Hepatocyte (in vitro differentiated cells): ENCODE measurements around the gene VPS8. TPM values are rescaled to one million over a fixed set of nuclear protein-coding genes. Genes with fewer than 3 reads are reported as not detected.

ENCODE experiments used
- DNase-seq: peaks from one replicate; pipeline ENCODE4 v3.0.0-alpha.2; 2016; ENCODE audit warnings: low spot score
- H2AFZ ChIP-seq: fragments of 200-600 bp; sonication (generic); 2 replicates; pipeline ENCODE4 v1.6.0; 2016; ENCODE audit warnings: antibody characterized with exemption, mild to moderate bottlenecking
- H3K27ac ChIP-seq: fragments of 200-600 bp; sonication (generic); 2 replicates; pipeline ENCODE4 v1.5.1; 2016; ENCODE audit warnings: mild to moderate bottlenecking
- H3K27me3 ChIP-seq: fragments of 200-600 bp; sonication (generic); 2 replicates; pipeline ENCODE4 v1.6.1; 2016
- H3K36me3 ChIP-seq: fragments of 200-600 bp; sonication (generic); replicated peaks from 2 replicates; pipeline ENCODE4 v1.5.1; 2016; ENCODE audit warnings: low read depth; ENCODE audit not compliant: insufficient read depth
- H3K4me1 ChIP-seq: fragments of 200-600 bp; sonication (generic); 2 replicates; pipeline ENCODE4 v1.5.1; 2016; ENCODE audit warnings: mild to moderate bottlenecking, moderate library complexity; ENCODE audit not compliant: insufficient read depth
- H3K4me2 ChIP-seq: fragments of 200-600 bp; sonication (generic); 2 replicates; pipeline ENCODE4 v1.6.0; 2016
- H3K4me3 ChIP-seq: fragments of 200-600 bp; sonication (generic); 2 replicates; pipeline ENCODE4 v1.5.1; 2016; ENCODE audit warnings: mild to moderate bottlenecking
- H3K79me2 ChIP-seq: fragments of 200-600 bp; sonication (generic); 2 replicates; pipeline ENCODE4 v1.6.0; 2017; ENCODE audit warnings: mild to moderate bottlenecking
- H3K9me2 ChIP-seq: fragments of 200-600 bp; sonication (generic); replicated peaks from 2 replicates; pipeline ENCODE4 v1.6.0; 2017; ENCODE audit warnings: mild to moderate bottlenecking; ENCODE audit not compliant: insufficient read depth
- H3K9me3 ChIP-seq: fragments of 200-600 bp; sonication (generic); 2 replicates; pipeline ENCODE4 v1.5.1; 2016; ENCODE audit warnings: low read depth, mild to moderate bottlenecking
- H4K20me1 ChIP-seq: fragments of 200-600 bp; sonication (generic); 2 replicates; pipeline ENCODE4 v1.6.0; 2016; ENCODE audit warnings: mild to moderate bottlenecking; ENCODE audit not compliant: insufficient read depth, poor library complexity, severe bottlenecking
- EZH2 ChIP-seq: fragments of 200-600 bp; sonication (generic); IDR thresholded peaks from 2 replicates; pipeline ENCODE4 v1.6.1; 2016; ENCODE audit warnings: antibody characterized with exemption, mild to moderate bottlenecking, borderline replicate concordance
- EZH2phosphoT487 ChIP-seq: fragments of 200-600 bp; sonication (generic); IDR thresholded peaks from one replicate; pipeline ENCODE4 v1.6.1; 2018; ENCODE audit warnings: antibody characterized with exemption, mild to moderate bottlenecking, low read depth, moderate library complexity; ENCODE audit not compliant: unreplicated experiment, severe bottlenecking
- WGBS: methylation state at CpG from one replicate; pipeline ENCODE4 v1.1.6; 2016; ENCODE audit warnings: low lambda C conversion rate; ENCODE audit errors: missing lambda C conversion rate; 5-methylcytosine and 5-hydroxymethylcytosine counted together
- polyA plus RNA-seq: library from polyadenylated mRNA; unstranded; fragments of >200 nt; fragmentation: Nextera tagmentation; extraction: Ambion mirVana; gene quantifications from 2 replicates; pipeline ENCODE4 v1.2.1, GENCODE V29; 2016
- total RNA-seq: library from RNA; depleted of rRNA; stranded (reverse); fragments of >200 nt; gene quantifications from 2 replicates; pipeline ENCODE4 v1.2.3, GENCODE V29; 2014
- TF ChIP-seq, protein P1 (sequence below): fragments of 200-600 bp; sonication (generic); IDR thresholded peaks from 2 replicates; pipeline ENCODE4 v1.5.1; 2016; ENCODE audit warnings: antibody characterized with exemption, mild to moderate bottlenecking; ENCODE audit not compliant: poor library complexity

The VPS8 gene
- total and polyA plus RNA-seq, 2 experiments from 2014 or later, result 20.5 to 61.9 TPM

DNA sequence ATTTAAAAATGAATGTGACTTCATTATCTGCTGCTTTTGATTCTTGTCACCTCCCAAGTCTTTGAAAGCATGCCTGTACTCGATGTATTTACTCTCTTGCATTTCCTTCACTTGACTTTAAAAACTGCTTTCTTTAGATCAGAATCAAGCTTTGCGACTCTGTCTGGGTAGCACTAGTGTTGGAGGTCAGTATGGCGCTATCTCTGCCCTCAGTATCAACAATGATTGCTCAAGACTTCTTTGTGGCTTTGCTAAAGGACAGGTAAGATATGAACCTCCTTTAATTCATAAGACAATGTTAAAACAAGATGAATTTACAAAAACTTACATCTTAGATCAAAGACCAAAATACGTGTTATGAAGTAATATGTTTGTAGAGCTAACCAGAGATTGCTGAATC is 37.0 kb downstream of the VPS8 start:
- H3K4me1 ChIP-seq, result no peaks in the 10 kb centered on the region
- 76% methylated on average over 4 of the region's 4 CpGs for WGBS
- TF ChIP-seq, protein P1, sequence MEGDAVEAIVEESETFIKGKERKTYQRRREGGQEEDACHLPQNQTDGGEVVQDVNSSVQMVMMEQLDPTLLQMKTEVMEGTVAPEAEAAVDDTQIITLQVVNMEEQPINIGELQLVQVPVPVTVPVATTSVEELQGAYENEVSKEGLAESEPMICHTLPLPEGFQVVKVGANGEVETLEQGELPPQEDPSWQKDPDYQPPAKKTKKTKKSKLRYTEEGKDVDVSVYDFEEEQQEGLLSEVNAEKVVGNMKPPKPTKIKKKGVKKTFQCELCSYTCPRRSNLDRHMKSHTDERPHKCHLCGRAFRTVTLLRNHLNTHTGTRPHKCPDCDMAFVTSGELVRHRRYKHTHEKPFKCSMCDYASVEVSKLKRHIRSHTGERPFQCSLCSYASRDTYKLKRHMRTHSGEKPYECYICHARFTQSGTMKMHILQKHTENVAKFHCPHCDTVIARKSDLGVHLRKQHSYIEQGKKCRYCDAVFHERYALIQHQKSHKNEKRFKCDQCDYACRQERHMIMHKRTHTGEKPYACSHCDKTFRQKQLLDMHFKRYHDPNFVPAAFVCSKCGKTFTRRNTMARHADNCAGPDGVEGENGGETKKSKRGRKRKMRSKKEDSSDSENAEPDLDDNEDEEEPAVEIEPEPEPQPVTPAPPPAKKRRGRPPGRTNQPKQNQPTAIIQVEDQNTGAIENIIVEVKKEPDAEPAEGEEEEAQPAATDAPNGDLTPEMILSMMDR, result no peak
- TF ChIP-seq EZH2, result no peak
- no peak for TF ChIP-seq EZH2phosphoT487
- H3K9me3 ChIP-seq, result no peaks in the 10 kb centered on the region
- H3K9me2 ChIP-seq, result no peaks in the 10 kb centered on the region
- no peak overlapping the region for H3K4me2 ChIP-seq
- H3K27ac ChIP-seq, result peak overlapping the region; percentile 8
- H3K36me3 ChIP-seq, result no peaks in the 10 kb centered on the region
- H2AFZ ChIP-seq, result no peak overlapping the region
- no peaks in the 10 kb centered on the region for H3K79me2 ChIP-seq
- H3K27me3 ChIP-seq, result no peaks in the 10 kb centered on the region
- H3K4me3 ChIP-seq, result no peak overlapping the region
- no peak for DNase-seq
- H4K20me1 ChIP-seq, result no peaks in the 10 kb centered on the region

DNA sequence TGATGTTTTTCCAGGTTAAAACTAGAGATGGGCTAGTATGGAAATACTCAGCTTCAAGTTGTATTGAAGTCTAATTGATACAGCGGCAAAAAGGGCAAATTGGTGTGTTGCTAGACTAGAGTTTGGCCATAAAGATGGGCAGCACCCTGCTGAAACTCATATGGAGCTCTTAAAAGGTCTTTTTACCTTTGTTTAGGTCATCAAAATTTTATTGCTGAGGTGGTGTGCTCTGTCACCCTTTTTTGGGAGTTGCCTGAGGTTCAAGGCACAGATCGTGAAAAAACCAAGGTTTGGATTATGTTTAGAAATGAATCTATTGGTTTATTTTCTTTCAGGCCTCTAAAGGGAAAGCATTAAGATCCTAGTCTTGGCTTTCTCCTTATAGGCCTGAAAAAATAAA is 38.2 kb downstream of the VPS8 start:
- H3K27ac ChIP-seq, result peak overlapping the region; percentile 13
- H3K4me1 ChIP-seq, result no peaks in the 10 kb centered on the region
- no peaks in the 10 kb centered on the region for H4K20me1 ChIP-seq
- H3K27me3 ChIP-seq, result no peaks in the 10 kb centered on the region
- no peaks in the 10 kb centered on the region for H3K36me3 ChIP-seq
- no peaks in the 10 kb centered on the region for H3K9me2 ChIP-seq
- H3K9me3 ChIP-seq, result no peaks in the 10 kb centered on the region
- no peak overlapping the region for H2AFZ ChIP-seq
- no peak overlapping the region for H3K4me2 ChIP-seq
- no peaks in the 10 kb centered on the region for H3K79me2 ChIP-seq
- H3K4me3 ChIP-seq, result no peak overlapping the region
- DNase-seq, result no peak
- WGBS, result 66% methylated on average over 2 of the region's 2 CpGs
- TF ChIP-seq, protein P1, result no peak
- TF ChIP-seq EZH2phosphoT487 (no peak), EZH2 (no peak)

DNA sequence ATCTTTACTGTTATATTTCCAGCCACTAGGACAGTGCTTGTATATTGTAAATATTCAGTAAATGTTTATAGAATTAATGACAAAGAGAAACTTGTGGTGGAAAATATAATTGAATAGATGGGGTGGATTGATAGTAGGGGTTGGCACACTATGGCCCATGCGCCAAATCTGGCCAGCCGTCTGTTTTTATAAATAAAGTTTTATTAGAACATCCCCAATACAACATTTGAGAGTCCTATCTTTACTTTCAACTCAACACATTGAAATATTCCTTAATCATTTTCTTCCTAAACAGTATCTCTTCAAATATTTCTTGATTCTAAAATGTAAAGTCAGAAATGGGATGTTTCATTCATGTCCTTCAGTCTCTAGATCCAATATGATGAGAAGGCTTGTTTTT is 45.1 kb downstream of the VPS8 start:
- H3K36me3 ChIP-seq, result no peaks in the 10 kb centered on the region
- no peak overlapping the region for H2AFZ ChIP-seq

More for the DNA sequence above, 45.1 kb downstream of the VPS8 start:
- no peaks in the 10 kb centered on the region for H3K27me3 ChIP-seq
- no peaks in the 10 kb centered on the region for H3K79me2 ChIP-seq
- H3K4me1 ChIP-seq, result no peaks in the 10 kb centered on the region
- no peak overlapping the region for H3K27ac ChIP-seq
- no peaks in the 10 kb centered on the region for H3K9me2 ChIP-seq
- H3K9me3 ChIP-seq, result no peaks in the 10 kb centered on the region
- H4K20me1 ChIP-seq, result no peaks in the 10 kb centered on the region
- WGBS, result 99% methylated on average over 2 of the region's 2 CpGs
- H3K4me3 ChIP-seq, result no peak overlapping the region
- no peak overlapping the region for H3K4me2 ChIP-seq
- no peak for DNase-seq
- TF ChIP-seq EZH2phosphoT487, result no peak
- TF ChIP-seq, protein P1, result no peak
- TF ChIP-seq EZH2, result no peak
